PC-3 (cell line): Measurements from ENCODE around the gene SHROOM2.

Experiments used
- CTCF ChIP-seq: fragments of 300-600 bp; sonication (generic); conservative IDR thresholded peaks from 2 replicates; pipeline ENCODE4 v1.5.1; 2017; ENCODE audit warnings: antibody characterized with exemption, low read depth, mild to moderate bottlenecking, low read length
- EZH2 ChIP-seq: fragments of 300-600 bp; sonication (generic); IDR thresholded peaks from one replicate; pipeline ENCODE4 v1.6.1; 2017; ENCODE audit warnings: antibody characterized with exemption, mild to moderate bottlenecking, low read length; ENCODE audit not compliant: unreplicated experiment
- EZH2phosphoT487 ChIP-seq: fragments of 300-600 bp; sonication (generic); IDR thresholded peaks from 2 replicates; pipeline ENCODE4 v1.6.1; 2018; ENCODE audit warnings: mild to moderate bottlenecking, antibody characterized with exemption, low read length, borderline replicate concordance

- TF ChIP-seq CTCF (peak; percentile 67), EZH2 (no peak), EZH2phosphoT487 (no peak)
Observed at GRCh38 chrX:9873952-9874351, 87.7 kb downstream of the SHROOM2 start.
